Mononuclear cell (primary cell): ENCODE data around the gene HIPK2. TPM values are rescaled to one million over a fixed set of nuclear protein-coding genes. Genes with fewer than 3 reads are reported as not detected.

Source experiments
- H3K27me3 ChIP-seq: 2 replicates; pipeline ENCODE4 v1.6.0; 2011; ENCODE audit warnings: low read length, control low read depth; ENCODE audit not compliant: insufficient read depth
- H3K4me1 ChIP-seq: 2 replicates; pipeline ENCODE4 v1.5.1; 2011; ENCODE audit warnings: mild to moderate bottlenecking, low read length, control low read depth; ENCODE audit not compliant: insufficient read depth
- H3K4me3 ChIP-seq: 2 replicates; pipeline ENCODE4 v1.5.1; 2011; ENCODE audit warnings: mild to moderate bottlenecking, low read length, moderate library complexity
- H3K9me3 ChIP-seq: 2 replicates; pipeline ENCODE4 v1.5.1; 2011; ENCODE audit warnings: low read depth, mild to moderate bottlenecking, control low read depth, low read length
- total RNA-seq: library from RNA; depleted of rRNA; stranded (reverse); fragments of >200 nt; gene quantifications from one replicate; pipeline ENCODE4 v1.2.3, GENCODE V29; 2012

HIPK2 gene
- total RNA-seq, 1 donor: 14.2 TPM

DNA sequence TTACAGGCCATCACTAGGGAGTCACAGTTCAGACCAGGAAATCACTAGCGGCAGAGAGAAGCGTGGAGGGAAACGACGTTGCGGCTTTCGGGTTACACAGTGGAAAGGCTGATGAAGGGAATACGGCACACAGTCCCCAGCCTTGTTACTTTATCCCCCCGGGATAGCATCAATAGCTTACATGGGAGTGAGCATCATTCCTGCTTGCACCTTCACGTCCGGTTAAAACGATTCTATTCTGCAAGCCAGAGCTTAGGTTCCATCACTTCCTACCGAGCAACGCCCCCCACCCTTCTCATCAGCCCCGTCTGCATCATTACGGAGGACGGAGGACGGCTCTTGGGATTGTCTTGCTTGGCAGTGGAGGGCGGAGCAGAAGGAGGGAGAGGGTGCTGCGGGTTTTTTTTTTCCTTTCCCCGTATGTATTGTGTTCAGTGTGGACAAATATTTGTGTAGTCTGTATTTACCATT lies 129.4 kb downstream of the HIPK2 start:
- H3K27me3 ChIP-seq: no peaks in the 10 kb centered on the region
- no peaks in the 10 kb centered on the region for H3K9me3 ChIP-seq
- peaks cover 62% of the 10 kb centered on the region for H3K4me1 ChIP-seq
- no peak overlapping the region for H3K4me3 ChIP-seq

DNA sequence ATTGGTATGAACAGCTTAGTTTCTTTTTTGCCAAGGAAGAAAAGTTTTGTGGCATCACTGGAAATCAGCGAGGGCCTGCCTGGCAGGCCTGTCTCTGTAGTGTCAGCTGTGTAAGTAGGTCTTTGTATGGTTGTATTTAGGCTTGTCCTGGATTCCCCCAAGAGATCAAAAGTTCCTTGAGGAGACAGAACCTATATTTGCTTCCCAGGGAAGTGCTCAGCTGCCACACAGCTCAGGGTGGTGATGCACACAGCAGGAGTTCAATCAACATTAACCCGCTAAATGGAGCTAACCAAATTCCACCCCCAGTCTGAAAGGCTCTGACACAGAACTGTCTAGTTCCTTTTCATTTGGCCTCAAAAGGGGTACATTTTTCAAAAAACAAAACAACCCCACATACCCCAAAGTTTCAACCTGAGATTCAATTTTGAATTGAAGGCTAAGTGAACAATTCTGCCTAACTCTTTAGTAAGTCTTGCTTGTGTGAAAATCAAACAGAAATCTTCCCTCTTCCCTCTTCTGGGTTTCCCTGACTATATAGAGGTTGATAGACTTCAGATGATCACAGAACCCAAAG lies 129.9 kb downstream of the HIPK2 start:
- H3K4me3 ChIP-seq: no peak overlapping the region
- no peaks in the 10 kb centered on the region for H3K27me3 ChIP-seq
- H3K9me3 ChIP-seq: no peaks in the 10 kb centered on the region
- peaks cover 57% of the 10 kb centered on the region for H3K4me1 ChIP-seq

DNA sequence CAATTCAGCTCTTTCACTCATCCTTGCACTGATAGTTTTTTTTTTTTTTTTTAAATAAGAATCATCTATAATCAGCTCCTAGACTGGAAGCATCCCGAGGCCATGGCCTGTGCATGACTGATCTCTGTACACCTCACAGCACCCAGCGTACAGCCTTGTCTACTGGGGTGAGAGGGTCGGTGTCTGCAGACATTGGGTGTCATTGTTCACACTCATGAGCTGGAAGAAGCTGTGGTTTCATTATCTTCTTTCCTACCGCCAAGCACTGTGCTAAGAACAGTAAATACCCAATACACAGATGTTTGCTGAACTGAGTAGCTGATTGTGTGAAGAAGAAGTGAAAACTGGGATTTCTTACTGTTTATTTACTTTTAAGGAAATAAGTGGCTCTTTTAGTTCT lies 130.7 kb downstream of the HIPK2 start:
- Histone ChIP-seq H3K4me1 (peaks cover 54% of the 10 kb centered on the region), H3K4me3 (no peak overlapping the region), H3K9me3 (no peaks in the 10 kb centered on the region), H3K27me3 (no peaks in the 10 kb centered on the region)

DNA sequence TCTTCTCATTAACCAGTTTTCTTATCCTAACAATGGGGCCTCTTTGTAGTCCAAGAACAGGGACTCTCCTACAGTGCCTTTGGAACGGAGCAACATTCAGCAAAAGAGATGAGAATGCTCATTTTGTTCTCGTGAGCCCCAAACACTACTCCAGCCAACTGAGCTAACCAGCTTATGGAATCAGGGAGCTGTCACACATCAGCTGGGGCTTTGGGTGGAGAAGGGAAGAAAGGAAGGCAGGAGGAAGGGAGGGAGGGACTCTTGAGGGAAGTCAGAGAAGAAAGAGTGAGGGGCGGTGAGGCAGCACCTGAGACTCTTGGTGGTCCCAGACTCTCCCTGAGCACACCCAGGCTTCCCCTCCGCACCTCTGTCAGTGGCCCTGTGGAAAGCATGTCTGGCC lies 131.2 kb downstream of the HIPK2 start:
- H3K27me3 ChIP-seq: no peaks in the 10 kb centered on the region
- H3K4me1 ChIP-seq: peaks cover 54% of the 10 kb centered on the region
- H3K9me3 ChIP-seq: no peaks in the 10 kb centered on the region
- no peak overlapping the region for H3K4me3 ChIP-seq

DNA sequence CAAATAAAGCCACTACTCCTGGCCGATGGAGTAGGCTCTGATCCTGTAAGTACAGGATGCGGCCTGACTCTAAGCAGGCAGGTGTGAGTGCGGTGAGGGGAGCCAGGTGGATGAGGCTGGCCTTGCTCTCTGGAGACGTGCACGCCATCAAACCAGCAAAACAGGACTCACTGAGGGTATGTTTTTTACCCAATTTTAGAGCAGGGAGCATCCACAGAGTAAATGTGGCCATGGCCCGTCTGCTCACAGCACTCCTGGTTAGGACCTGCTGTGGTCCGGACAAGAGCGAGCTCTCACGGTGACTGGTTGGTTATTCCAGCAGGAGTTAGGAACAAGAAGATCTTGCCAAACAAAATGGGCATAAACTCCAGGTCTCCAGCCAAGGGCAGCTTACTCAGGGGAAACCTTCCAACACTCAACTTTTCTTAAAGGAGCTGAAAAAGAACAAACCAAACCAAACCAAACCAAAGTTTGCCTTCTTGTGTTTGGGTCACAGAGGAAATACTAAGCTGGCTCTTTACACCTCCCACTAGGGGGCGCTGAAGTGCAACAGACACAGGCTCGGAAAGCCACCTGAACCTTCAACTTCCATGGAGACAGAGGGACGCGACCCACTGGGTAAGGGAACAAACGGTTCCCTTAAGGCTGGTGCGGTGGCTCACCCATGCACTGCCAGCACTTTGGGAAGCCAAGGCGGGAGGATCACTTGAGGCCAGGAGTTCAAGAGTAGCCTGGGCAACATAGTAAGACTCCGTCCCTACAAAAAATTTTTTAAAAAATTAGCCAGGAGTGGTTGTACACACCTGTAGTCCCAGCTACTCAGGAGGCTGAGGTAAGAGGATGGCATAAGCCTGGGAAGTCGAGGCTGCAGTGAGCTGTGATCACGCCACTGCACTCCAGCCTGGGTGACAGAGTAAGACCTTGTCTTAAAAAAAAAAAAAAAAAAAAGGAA lies 131.9 kb downstream of the HIPK2 start:
- Histone ChIP-seq H3K9me3 (no peaks in the 10 kb centered on the region), H3K27me3 (no peaks in the 10 kb centered on the region), H3K4me3 (no peak overlapping the region), H3K4me1 (peaks cover 59% of the 10 kb centered on the region)

DNA sequence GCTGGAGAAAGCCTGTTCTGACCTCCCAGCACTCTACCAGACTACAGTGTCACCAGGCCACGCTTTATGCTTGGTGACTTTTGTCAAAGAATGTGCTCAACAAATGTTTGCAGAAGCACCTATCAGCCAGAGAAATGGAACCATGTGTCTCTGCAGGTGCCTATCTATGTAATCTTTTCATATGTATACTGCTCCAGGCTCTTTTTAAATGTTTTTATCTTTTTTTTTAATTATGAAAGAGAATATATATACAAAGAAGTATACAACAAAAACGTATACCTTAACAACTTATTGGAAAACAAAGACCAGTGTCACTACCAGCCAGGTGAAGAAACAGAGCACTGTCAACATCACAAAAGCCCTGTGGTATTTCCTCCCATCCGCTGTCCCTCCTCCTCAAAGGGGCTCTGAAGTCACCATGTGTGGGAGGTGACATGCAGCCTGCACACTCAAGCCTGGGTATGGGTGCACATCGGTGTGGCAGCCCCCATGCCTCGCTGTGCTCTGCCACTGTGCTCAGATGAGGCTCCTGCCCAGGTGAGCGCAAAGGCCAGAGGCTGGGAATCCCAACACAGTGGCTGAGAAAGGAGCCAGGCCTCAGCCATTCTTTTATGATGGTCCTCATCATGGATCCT lies 133.7 kb downstream of the HIPK2 start:
- Histone ChIP-seq H3K4me1 (peaks cover 56% of the 10 kb centered on the region), H3K27me3 (no peaks in the 10 kb centered on the region), H3K9me3 (no peaks in the 10 kb centered on the region), H3K4me3 (no peak overlapping the region)

DNA sequence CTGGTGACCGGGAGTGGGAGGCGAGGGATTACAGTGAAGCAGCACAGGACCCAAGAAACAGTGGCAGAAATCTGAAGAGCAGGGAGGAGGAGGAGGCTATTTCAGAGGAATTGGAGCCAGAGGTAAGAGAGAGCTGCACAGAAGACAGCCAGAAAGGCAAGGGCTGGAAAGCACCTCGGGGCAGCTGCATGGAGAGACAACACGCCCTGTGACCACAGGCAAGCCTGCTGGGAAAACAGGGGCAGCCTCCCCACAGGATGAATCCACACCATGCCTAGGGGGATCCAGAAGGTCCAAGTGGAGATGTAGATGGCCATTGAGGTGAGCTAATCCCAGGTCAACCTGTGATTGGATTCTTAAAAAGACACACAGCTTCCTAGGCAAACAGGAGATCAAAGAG lies 135.5 kb downstream of the HIPK2 start:
- Histone ChIP-seq H3K27me3 (no peaks in the 10 kb centered on the region), H3K9me3 (no peaks in the 10 kb centered on the region), H3K4me1 (peaks cover 38% of the 10 kb centered on the region), H3K4me3 (no peak overlapping the region)

DNA sequence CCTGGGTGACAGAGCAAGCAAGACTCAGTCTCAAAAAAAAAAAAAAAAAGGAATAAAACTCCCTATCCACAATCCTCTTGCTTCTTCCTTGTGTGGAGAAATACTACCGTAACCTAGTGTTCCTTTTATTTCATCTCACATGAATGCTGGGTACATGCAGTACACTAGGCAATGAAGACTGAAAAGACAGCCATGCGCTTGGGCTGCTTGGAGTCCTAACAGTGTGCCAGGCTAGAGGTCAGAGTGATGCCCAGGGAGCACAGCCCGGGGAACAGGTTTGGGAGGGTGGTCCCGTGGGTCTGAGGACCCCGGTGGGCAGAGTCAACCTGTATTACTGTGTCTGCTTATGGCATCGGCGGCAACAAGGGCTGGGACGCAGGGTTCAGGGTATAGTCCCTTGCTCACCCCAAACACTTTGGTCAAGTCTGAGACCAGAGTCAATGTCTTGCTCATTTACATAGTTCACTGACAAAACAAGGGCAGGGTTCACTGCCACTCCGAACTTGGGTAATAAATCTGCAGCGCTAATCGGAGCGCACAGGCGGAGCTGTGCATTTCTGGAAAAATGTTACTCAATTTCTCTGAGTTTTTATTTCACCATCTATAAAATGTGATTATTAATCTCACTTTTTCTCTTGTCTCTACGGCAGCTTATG lies 136.3 kb downstream of the HIPK2 start:
- no peak overlapping the region for H3K4me3 ChIP-seq
- no peaks in the 10 kb centered on the region for H3K9me3 ChIP-seq
- no peaks in the 10 kb centered on the region for H3K27me3 ChIP-seq
- peaks cover 38% of the 10 kb centered on the region for H3K4me1 ChIP-seq

DNA sequence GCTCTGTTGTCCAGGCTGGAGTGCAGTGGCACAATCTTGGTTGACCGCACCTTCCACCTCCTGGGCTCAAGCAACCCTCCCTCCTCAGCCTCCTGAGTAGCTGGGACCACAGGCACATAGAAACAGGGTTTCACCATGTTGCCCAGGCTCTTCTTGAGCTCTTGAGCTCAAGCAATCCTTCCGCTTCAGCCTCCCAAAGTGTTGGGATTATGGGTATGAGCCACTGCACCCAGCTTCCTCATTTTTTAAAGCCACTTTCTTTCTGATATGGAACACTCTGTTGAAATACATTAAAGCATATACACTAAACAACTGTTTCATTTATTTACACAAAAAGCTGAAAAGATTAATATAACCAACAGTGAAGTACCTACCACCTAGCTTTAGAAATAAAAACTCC lies 137.1 kb downstream of the HIPK2 start:
- H3K4me1 ChIP-seq: peaks cover 37% of the 10 kb centered on the region
- H3K4me3 ChIP-seq: no peak overlapping the region
- H3K27me3 ChIP-seq: no peaks in the 10 kb centered on the region
- H3K9me3 ChIP-seq: no peaks in the 10 kb centered on the region

DNA sequence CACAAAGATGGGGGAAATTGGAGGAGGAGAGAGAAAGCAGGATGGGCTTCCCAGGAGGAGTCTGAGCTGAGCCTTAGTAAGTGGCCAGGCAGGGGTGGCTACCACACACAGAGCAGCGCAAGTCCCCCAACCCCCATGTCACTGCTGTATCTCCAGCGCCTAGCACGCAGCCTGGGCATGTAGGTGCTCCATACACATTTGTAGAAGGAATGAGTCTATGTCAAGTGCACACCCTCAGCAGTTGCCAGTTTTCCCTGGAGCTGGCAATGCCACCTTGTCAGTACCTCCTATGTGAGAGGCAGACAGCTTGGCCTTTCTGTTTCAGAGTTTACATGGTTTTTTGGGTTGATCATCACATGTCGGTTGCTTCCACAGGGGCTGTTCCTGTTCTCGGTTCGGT lies 138.2 kb downstream of the HIPK2 start:
- no peaks in the 10 kb centered on the region for H3K27me3 ChIP-seq
- H3K9me3 ChIP-seq: no peaks in the 10 kb centered on the region
- no peak overlapping the region for H3K4me3 ChIP-seq
- H3K4me1 ChIP-seq: peaks cover 45% of the 10 kb centered on the region

DNA sequence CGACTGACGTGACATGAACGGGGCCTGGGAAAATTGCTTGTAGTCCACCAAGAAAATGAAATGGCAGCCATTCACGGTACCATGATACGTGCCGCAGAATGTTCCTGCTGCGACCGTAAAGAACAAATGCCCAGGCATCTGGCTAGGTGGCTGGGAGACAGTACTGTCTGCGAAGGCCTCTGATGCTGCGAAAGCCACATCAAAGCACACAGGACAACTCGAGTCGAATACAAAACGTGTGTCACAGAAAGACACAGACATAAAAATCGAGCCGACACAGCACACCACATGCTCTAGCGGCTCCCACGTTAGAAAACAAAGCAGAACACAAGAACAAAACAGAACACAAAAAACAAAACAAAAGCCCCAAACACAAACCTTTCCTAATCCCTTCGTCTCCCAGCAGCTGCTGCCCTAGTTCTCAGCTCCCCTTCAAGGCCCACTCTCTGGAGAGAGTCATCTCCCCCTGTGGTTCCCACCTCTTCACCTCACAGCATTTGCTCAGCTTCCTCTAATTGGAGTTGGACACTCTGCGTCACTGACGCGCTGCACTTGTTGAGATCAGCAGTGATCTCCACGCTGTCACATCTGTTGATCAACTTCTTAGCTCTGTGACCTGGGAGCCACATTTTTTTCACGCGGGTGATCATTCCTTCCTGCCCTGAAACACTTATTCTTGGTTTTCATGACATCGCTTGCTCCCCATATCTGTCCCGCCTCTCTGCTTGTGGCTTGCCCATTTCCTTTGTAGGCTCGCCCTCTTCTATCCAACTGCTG lies 142.1 kb downstream of the HIPK2 start:
- Histone ChIP-seq H3K27me3 (no peaks in the 10 kb centered on the region), H3K9me3 (no peaks in the 10 kb centered on the region), H3K4me1 (peaks cover 48% of the 10 kb centered on the region), H3K4me3 (no peak overlapping the region)

DNA sequence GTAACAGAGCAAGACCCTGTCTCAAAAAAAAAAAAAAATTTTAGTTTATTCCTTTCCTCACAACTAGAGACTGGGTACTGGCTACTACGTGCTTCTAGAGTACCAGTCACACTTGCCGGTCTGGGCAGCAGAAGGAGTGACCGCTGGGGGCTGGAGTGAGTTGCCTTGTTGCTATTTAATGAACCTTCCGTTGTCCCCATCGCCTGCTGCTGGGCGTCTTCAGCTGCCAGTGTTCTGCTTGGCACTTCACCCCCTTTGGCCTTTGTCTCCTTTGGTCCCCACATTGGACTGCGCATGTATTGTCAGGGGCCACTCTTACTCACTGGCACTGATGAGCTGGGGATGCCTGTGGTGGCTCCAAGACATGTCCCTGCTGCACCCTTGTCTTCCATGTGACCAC lies 143.7 kb downstream of the HIPK2 start:
- H3K4me3 ChIP-seq: no peak overlapping the region
- H3K27me3 ChIP-seq: no peaks in the 10 kb centered on the region
- H3K4me1 ChIP-seq: peaks cover 45% of the 10 kb centered on the region
- H3K9me3 ChIP-seq: no peaks in the 10 kb centered on the region

DNA sequence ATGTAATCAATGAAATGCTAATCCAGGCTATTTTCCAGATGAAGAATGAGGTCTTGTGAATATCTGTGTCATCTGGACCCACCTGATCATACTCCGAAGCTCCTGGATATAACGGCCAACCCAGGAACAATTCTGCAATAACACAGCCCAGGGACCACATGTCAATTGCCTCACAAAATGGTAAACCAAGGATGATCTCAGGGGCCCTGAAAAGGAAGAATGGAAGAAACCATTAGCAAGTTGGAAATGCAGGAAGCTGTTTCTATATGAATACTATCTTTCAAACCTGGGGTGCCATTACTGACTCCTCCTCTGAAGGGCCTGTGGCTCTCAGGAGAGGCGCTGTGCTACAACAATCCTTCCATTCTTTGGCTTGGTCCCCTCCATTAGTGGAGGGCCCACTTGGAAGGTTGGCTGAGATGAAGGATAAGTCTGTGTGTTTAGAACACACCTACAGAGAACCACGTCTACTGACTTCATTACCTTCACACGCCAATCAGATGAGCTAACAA lies 146.2 kb downstream of the HIPK2 start:
- H3K4me1 ChIP-seq: peaks cover 64% of the 10 kb centered on the region
- no peaks in the 10 kb centered on the region for H3K9me3 ChIP-seq
- no peaks in the 10 kb centered on the region for H3K27me3 ChIP-seq
- H3K4me3 ChIP-seq: no peak overlapping the region
